ENCODE measurements around the gene BEAN1. TPM values are rescaled to one million over a fixed set of nuclear protein-coding genes. Genes with fewer than 3 reads are reported as not detected.

BEAN1 gene
- total RNA-seq, 1 donor from 2014 or later: 0.87 TPM

DNA sequence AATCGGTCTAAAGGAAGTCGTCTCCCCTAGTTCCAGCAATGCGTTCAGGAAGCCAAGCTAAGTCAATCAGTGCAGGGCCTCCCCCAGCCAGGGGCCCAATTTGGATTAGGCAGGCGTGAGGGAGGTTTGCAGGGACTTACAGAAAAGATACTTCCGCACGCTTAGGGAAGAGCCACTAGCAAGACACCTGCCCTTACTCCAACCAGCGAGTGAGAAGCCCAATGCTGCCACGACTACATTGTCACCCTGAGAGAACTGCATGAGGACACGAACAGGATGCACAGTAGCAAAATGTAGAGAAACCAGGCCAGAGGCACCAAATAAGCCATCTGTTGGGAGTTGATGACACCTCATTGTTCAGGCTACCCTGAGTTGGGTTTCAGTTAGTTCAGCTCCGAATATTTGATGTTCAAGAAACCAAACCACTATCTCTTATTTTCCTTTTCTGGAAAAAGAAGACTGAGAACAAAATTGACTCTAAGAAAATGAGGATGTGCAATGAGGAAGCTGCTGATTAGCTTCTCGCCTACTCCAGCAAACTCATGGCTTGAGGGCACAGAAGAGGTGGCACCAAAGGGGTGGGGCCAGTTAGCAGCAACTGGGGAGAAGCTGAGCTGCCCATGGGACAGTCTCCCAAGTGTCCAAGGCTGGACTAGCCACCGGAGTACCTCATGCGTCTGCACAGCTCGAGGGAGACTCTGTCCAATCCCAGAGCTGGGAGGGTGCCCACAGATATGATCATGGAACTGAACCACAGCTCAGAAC, 93.5 kb downstream of the BEAN1 start:
- no peaks in the 10 kb centered on the region for H3K9me3 ChIP-seq
- no peaks in the 10 kb centered on the region for H3K36me3 ChIP-seq
- no peak overlapping the region for H3K4me3 ChIP-seq
- intact Hi-C loops (cut with DNase I): no loop called here
- no peak for TF ChIP-seq CTCF (IDR thresholded peaks at IDR 0.05)
- ATAC-seq (peak; percentile 46), DNase-seq (peak; percentile 82)
- H3K27me3 ChIP-seq: no peaks in the 10 kb centered on the region
- peaks cover 92% of the 10 kb centered on the region for H3K4me1 ChIP-seq
- peak overlapping the region; percentile 97 for H3K27ac ChIP-seq

- Histone ChIP-seq H3K27ac (peak overlapping the region; percentile 97), H3K9me3 (no peaks in the 10 kb centered on the region), H3K27me3 (no peaks in the 10 kb centered on the region), H3K4me1 (peaks cover 85% of the 10 kb centered on the region), H3K4me3 (no peak overlapping the region), H3K36me3 (no peaks in the 10 kb centered on the region)
- no peak for ATAC-seq
- intact Hi-C loops (cut with DNase I): no loop called here
- DNase-seq: no peak
- no peak for TF ChIP-seq CTCF (IDR thresholded peaks at IDR 0.05)
These were observed 94.2 kb downstream of the BEAN1 start for GRCh38 chr16:66521252-66521713.

DNA sequence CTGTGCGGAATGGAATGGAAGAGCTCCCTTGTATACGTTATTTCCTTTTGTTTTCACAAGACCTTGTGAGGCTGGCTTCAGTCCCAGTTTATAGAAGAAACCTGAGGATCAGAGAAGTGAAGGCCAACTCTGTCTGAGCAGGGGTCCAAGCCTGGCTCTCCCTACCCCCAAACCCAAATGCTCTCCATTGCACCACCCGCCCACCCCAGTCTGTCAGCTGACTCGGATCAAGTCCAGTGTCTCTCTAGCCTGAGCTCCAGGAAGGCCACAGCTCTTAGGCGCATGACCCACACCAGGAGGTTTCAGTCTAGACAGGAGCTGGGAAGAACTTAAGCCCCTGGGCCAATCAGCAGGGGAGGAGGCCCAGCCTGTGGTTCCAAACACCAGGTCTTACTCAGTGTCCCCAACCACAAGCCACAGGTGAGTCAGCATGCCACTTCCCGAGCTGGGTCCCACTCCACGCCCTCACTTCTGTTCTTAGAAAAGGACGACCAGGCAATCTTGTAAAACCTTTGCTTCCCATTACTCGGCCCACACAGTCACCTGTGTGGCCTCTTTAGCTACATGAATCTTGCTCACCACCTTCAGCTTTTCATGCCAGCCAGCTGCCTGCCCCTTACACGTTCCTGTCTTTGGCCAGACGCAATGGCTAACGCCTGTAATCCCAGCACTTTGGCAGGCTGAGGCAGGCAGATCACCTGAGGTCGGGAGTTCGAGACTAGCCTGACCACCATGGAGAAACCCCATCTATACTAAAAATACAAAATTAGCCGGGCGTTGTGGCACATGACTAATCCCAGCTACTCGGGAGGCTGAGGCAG, 95.1 kb downstream of the BEAN1 start:
- Histone ChIP-seq H3K27me3 (no peaks in the 10 kb centered on the region), H3K4me3 (no peak overlapping the region), H3K27ac (peak overlapping the region; percentile 97), H3K9me3 (no peaks in the 10 kb centered on the region), H3K4me1 (peaks cover 79% of the 10 kb centered on the region), H3K36me3 (peaks cover 1% of the 10 kb centered on the region)
- DNase-seq (peak; percentile 86), ATAC-seq (peak; percentile 74)
- intact Hi-C loops (cut with DNase I): no loop called here
- no peak for TF ChIP-seq CTCF (IDR thresholded peaks at IDR 0.05)

DNA sequence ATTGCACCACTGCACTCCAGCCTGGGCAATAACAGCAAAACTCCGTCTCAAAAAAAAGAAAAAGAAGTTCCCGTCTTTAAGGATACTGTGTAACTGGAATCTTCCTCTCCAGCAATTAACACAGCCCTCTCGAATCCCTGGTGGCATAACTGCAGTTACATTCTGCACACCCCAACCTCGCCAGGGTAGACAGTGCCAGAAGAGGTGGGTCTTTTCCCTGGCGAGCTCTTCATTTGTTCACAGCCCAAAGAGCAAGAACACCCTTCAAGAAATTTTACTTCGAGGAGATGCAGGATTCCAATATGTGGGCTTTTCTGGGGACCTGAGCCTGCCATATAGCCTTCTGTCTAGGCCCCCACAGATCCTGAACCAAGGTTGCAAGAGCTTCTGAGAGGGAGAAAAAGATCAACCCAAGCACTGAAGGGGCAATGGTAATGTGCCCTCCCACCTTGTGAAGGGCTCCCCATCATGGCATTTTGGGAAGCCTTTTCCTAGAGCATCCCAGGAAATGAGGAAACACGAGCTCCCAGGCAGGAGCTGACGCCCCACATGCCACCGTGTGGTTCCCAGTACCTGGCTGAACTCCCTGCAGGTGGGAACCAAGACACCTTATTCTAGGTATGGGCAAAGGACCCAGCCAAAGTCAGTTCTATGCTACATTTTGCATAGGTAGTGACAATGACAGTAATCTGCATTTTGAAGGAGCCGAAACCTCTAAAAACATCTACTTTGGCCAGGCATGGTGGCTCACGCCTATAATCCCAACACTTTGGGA, 95.9 kb downstream of the BEAN1 start:
- no peaks in the 10 kb centered on the region for H3K27me3 ChIP-seq
- no peaks in the 10 kb centered on the region for H3K9me3 ChIP-seq
- H3K27ac ChIP-seq: peak overlapping the region; percentile 97
- intact Hi-C loops (cut with DNase I): no loop called here
- H3K4me3 ChIP-seq: no peak overlapping the region
- H3K4me1 ChIP-seq: peaks cover 71% of the 10 kb centered on the region
- DNase-seq (no peak), ATAC-seq (no peak)
- no peak for TF ChIP-seq CTCF (IDR thresholded peaks at IDR 0.05)
- peaks cover 9% of the 10 kb centered on the region for H3K36me3 ChIP-seq

DNA sequence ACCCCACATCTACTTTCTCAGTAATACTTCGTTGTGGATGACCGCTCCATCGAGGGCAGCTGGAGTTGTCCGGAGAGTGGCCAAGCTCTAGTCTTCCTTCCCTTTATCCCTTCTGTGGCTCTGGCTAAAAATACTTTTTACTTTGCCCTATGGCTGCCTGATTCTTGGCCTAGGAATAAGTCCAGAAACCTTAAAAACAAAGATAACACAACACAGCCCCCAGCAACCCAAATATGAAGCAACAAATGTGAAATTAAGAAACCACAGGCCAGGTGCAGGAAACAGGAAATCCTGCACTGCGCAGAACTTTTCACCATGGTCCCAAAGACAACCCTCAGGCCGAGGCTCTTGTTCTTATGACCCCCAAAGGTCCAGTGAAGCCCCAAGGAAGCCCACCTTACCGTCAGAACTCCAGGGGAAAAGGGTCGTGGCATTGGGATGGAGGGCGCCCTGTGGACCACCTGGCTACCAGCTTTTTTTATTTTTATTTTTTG, 96.8 kb downstream of the BEAN1 start:
- ATAC-seq (no peak), DNase-seq (no peak)
- peak overlapping the region; percentile 97 for H3K27ac ChIP-seq

More for the DNA sequence above, 96.8 kb downstream of the BEAN1 start:
- Histone ChIP-seq H3K36me3 (peaks cover 19% of the 10 kb centered on the region), H3K9me3 (no peaks in the 10 kb centered on the region), H3K4me3 (no peak overlapping the region), H3K4me1 (peaks cover 63% of the 10 kb centered on the region), H3K27me3 (no peaks in the 10 kb centered on the region)
- intact Hi-C loops (cut with DNase I): no loop called here
- no peak for TF ChIP-seq CTCF (IDR thresholded peaks at IDR 0.05)
